MM.1S (cell line): Measurements from ENCODE around the gene DTX3.

Experiments used
- EZH2 ChIP-seq: fragments of 300-600 bp; sonication (generic); optimal IDR thresholded peaks from 2 replicates; pipeline ENCODE3; 2017; ENCODE audit warnings: low read depth, mild to moderate bottlenecking, antibody characterized with exemption, low read length, mixed read lengths
- EZH2phosphoT487 ChIP-seq: fragments of 300-600 bp; sonication (generic); IDR thresholded peaks from 2 replicates; pipeline ENCODE4 v1.6.1; 2018; ENCODE audit warnings: antibody characterized with exemption, low read length
- TF ChIP-seq, protein P1 (sequence below): fragments of 300-600 bp; sonication (generic); IDR thresholded peaks from 2 replicates; pipeline ENCODE4 v1.5.1; 2016; ENCODE audit warnings: antibody characterized with exemption, low read length, mixed read lengths

DNA sequence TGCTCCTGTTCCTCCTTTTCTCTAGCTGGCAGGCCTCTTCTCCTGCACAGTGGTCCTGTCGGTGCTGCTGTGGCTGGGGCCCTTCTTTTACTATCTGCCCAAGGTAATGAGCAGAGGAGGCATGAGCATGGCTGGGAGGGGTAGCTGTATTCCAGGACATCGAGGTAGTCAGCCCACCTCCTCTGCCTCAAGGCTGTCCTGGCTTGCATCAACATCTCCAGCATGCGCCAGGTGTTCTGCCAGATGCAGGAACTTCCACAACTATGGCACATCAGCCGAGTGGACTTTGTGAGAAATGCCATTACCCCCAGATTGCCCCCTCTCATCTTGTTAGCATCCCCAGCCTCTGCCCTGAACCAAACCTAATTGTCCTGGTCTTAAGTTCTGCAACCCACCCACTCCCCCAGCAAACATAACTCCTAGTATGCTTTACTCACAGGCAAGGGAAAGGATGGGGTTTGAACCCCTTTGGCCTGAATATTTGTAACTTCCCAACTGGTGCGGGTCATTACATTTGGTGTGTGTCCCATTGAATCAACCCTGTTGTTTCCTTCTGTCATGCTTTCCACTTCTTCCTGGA lies 19.3 kb downstream of the DTX3 start:
- TF ChIP-seq, protein P1, sequence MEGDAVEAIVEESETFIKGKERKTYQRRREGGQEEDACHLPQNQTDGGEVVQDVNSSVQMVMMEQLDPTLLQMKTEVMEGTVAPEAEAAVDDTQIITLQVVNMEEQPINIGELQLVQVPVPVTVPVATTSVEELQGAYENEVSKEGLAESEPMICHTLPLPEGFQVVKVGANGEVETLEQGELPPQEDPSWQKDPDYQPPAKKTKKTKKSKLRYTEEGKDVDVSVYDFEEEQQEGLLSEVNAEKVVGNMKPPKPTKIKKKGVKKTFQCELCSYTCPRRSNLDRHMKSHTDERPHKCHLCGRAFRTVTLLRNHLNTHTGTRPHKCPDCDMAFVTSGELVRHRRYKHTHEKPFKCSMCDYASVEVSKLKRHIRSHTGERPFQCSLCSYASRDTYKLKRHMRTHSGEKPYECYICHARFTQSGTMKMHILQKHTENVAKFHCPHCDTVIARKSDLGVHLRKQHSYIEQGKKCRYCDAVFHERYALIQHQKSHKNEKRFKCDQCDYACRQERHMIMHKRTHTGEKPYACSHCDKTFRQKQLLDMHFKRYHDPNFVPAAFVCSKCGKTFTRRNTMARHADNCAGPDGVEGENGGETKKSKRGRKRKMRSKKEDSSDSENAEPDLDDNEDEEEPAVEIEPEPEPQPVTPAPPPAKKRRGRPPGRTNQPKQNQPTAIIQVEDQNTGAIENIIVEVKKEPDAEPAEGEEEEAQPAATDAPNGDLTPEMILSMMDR: no peak
- no peak for TF ChIP-seq EZH2
- no peak for TF ChIP-seq EZH2phosphoT487
